GM10266 (cell line): ENCODE results near the gene RAB12.

Experiments
- DNase-seq: peaks from one replicate; pipeline ENCODE4 v3.0.0; 2012; ENCODE audit errors: extremely low spot score
- CTCF ChIP-seq: IDR thresholded peaks from 2 replicates; pipeline ENCODE4 v1.5.1; 2012; ENCODE audit warnings: mild to moderate bottlenecking, low read depth; ENCODE audit not compliant: control insufficient read depth, insufficient read depth; ENCODE audit errors: missing control alignments

Gene RAB12

GRCh38 chr18:8654503-8655451 lies 45.5 kb downstream of the RAB12 start:
- TF ChIP-seq CTCF = peak; percentile 72
- DNase-seq = peak; percentile 49

DNA sequence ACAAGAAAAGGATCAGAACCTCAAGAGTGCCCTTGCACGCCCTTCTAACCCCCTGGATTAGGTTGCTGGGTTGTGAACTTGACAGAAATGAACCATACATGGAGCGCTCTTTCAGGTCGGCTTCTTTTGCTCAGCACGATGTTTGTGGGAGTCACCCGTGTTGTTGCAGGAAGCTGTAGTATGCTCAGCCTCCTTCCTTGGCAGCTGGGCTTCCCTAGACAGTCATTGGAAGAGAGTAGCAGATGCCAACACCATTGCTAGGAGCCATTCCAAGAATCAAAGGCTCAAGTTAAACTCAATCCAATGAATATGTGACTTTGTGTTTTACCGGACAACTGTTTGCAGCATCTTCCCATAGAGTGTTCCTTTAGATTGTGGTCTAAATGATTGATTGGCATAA lies 47.0 kb downstream of the RAB12 start:
- TF ChIP-seq CTCF = no peak

GRCh38 chr18:8657050-8657820 lies 48.0 kb downstream of the RAB12 start:
- no peak for TF ChIP-seq CTCF
- no peak for DNase-seq

More for the DNA sequence above, 47.0 kb downstream of the RAB12 start:
- no peak for DNase-seq

DNA sequence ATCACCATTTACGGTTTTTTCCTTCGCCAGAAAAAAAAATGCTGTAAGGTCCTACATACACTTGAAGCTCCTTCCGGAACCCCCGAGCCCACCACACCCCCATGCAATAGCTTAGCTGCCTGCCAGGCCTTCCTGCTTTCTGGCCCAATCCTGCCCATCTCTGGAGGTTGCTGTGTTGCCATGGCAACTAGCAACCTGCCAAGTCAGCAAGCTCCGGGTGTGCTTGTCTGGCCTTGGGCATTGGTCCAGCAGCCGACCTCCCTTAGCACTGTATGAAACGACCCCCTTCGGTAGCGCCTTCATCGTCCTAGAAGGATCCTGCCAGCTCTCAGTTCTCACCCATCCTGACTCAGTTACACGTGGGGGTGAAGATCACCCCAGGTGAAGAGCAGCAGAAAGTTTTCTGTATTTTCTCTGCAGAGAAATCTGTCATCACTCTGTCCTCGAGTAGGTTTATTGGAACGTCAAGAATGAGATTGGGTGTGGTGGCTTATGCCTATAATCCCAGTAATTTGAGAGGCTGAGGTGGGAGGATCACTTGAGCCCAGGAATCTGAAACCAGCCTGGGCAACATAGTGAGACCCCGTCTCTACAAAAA lies 48.7 kb downstream of the RAB12 start:
- TF ChIP-seq CTCF = no peak
- no peak for DNase-seq

DNA sequence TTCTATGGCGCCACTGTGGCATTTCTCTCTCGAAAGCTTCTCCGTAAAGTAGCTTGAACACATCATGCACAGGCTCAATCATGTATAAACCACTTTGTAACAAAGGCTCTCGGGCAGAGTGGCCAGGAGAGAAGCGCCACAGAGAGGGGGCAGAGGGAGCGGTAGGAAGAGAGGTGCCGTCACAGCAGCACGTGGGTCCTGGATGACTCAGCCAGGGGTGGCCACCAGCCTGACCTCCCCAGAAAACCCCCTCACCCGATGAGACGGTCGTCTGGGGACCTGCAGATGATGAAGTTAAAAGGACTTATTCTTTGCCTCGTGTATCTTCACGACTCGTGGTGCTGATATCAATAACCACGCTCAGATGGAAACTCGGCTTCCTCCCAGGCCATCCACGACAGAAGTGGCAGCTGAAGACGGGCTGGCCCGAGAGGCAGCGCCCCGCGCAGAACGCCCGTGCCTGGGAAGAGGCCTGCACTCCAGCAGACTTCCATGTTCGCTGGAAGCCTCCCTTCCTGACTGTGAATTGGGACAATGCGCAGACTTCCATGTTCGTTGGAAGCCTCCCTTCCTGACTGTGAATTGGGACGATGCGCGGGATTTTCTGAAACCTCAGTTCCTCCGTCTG lies 49.7 kb downstream of the RAB12 start:
- no peak for DNase-seq
- no peak for TF ChIP-seq CTCF

- DNase-seq = no peak
- TF ChIP-seq CTCF = no peak
These were observed 50.5 kb downstream of the RAB12 start for GRCh38 chr18:8659609-8660242.
